GM19240 (cell line): Measurements from ENCODE around the gene GSK3A.
A peak's percentile ranks its signal among the peaks of the same experiment; 100 is the strongest.

Experiments used
- DNase-seq: peaks from one replicate; pipeline ENCODE4 v3.0.0; 2011; ENCODE audit warnings: low spot score; ENCODE audit not compliant: insufficient read length

The GSK3A gene

GRCh38 chr19:42228641-42229040 lies 13.8 kb downstream of the GSK3A start:
- no peak for DNase-seq

GRCh38 chr19:42226886-42227285 lies 15.5 kb downstream of the GSK3A start:
- no peak for DNase-seq

GRCh38 chr19:42225718-42226292 lies 16.6 kb downstream of the GSK3A start:
- DNase-seq: no peak

GRCh38 chr19:42224940-42225717 lies 17.3 kb downstream of the GSK3A start:
- no peak for DNase-seq

- DNase-seq: no peak
Measured at GRCh38 chr19:42220751-42221097, 21.7 kb downstream of the GSK3A start.

- peak; percentile 100 for DNase-seq
Measured at GRCh38 chr19:42219812-42220750, 22.3 kb downstream of the GSK3A start, which contains the start of gene ZNF526. ZNF526 (plus strand) TSS chr19:42220312; CDS start chr19:42224404, 4,092 bp downstream.

- DNase-seq: peak; percentile 96
Measured at GRCh38 chr19:42217520-42218437, 24.6 kb downstream of the GSK3A start, which contains the start of gene DEDD2. DEDD2 (minus strand) TSS chr19:42217677; CDS start chr19:42217007, 670 bp downstream.

- DNase-seq: no peak
Measured at GRCh38 chr19:42216653-42217519, 25.5 kb downstream of the GSK3A start.

GRCh38 chr19:42214810-42215485 lies 27.5 kb downstream of the GSK3A start:
- no peak for DNase-seq

GRCh38 chr19:42212886-42213285 lies 29.5 kb downstream of the GSK3A start:
- DNase-seq: no peak

GRCh38 chr19:42208612-42209011 lies 33.8 kb downstream of the GSK3A start:
- no peak for DNase-seq

GRCh38 chr19:42207767-42208271 lies 34.6 kb downstream of the GSK3A start:
- DNase-seq: no peak

- DNase-seq: no peak
Measured at GRCh38 chr19:42206871-42207755, 35.3 kb downstream of the GSK3A start.

GRCh38 chr19:42204664-42205063 lies 37.7 kb downstream of the GSK3A start:
- no peak for DNase-seq

- DNase-seq: no peak
Measured at GRCh38 chr19:42203700-42204099, 38.7 kb downstream of the GSK3A start.

GRCh38 chr19:42202290-42202880 lies 40.0 kb downstream of the GSK3A start:
- no peak for DNase-seq

- peak; percentile 70 for DNase-seq
Measured at GRCh38 chr19:42201489-42202289, 40.7 kb downstream of the GSK3A start.
